NCI-H446 (cell line): ENCODE measurements around the gene TRMT1L.
"Not testable (repeated sequence)": the region's sequence is repeated elsewhere in the genome, so short reads cannot be mapped to it uniquely, and the experiment has no call there.

Experiments used
- DNase-seq, 2 experiments: peaks; one replicate each; lab custom pipeline; 2025; lab: John Stamatoyannopoulos, UW

The TRMT1L gene, protein sequence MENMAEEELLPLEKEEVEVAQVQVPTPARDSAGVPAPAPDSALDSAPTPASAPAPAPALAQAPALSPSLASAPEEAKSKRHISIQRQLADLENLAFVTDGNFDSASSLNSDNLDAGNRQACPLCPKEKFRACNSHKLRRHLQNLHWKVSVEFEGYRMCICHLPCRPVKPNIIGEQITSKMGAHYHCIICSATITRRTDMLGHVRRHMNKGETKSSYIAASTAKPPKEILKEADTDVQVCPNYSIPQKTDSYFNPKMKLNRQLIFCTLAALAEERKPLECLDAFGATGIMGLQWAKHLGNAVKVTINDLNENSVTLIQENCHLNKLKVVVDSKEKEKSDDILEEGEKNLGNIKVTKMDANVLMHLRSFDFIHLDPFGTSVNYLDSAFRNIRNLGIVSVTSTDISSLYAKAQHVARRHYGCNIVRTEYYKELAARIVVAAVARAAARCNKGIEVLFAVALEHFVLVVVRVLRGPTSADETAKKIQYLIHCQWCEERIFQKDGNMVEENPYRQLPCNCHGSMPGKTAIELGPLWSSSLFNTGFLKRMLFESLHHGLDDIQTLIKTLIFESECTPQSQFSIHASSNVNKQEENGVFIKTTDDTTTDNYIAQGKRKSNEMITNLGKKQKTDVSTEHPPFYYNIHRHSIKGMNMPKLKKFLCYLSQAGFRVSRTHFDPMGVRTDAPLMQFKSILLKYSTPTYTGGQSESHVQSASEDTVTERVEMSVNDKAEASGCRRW

DNA sequence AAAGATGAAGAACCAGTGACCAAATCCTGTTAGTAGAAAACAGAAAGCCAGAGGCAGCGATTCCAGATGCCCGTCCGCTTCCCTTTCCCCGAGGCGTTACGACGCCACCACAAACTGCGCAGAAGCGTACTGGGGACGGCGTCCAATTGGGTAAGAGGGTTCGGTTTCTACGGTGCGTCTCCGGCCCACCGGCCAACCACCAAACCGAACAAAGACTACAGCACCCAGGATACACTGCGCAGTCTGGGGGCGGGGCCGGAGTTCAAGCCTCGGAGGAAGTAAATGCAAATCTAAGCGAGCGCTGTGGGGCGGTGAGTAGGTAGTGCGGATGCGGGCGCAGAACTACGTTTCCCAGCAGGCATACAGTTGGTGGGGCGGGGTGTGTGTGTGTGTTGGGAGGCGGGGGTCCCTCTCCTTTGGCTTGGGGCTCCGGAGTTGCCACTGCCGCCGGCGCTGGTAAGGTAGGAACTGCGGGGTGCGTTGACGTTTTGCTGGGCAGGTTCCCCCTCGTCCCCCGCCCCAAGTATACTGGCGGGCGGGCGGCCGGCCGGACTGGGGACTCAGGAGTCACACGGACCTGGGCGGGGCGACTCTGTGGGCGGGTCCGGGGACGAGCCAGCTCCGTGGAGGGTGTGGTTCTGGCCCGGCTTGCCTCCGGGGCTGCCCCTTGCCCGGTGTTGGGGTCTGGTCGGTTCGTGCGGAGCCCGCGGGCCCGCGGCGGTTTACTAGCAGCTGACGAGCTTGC lies at the start of gene TRMT1L, which contains the start of gene SWT1:
TSS of gene TRMT1L (minus strand) at position 100 of the 745 bp plus-strand sequence. CDS start 241 bp downstream, outside the sequence.
TSS of gene SWT1 (plus strand) at position 314 of the 745 bp plus-strand sequence. CDS start 3,675 bp downstream, outside the sequence.
- DNase-seq, result peak; percentile 99

DNA sequence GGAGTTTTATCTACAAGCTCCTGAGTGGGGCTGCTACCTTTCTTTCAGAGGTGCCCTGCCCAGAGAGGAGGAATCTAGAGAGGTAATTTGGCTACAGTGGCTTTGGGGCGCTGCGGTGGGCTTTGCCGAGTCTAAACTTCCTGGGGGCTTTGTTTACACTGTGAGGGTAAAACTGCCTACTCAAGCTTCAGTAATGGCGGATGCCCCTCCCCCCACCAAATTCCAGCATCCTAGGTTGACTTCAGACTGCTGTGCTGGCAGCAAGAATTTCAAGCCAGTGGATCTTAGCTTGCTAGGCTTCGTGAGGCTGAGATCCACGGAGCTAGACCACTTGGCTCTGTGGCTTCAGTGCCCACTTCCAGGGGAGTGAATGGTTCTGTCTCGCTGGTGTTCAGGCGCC lies 44.1 kb upstream of the TRMT1L start:
- no peak for DNase-seq

DNA sequence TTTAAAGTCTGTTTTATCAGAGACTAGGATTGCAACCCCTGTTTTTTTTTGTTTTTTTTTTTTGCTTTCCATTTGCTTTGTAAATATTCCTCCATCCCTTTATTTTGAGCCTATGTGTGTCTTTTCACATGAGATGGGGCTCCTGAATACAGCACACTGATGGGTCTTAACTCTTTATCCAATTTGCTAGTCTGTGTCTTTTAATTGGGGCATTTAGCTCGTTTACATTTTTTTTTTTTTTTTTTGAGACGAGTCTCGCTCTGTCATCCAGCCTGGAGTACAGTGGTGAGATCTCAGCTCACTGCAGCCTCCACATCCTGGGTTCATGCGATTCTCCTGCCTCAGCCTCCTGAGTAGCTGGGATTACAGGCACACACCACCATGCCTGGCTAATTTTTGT lies 42.0 kb upstream of the TRMT1L start:
- DNase-seq, result not testable (repeated sequence)

DNA sequence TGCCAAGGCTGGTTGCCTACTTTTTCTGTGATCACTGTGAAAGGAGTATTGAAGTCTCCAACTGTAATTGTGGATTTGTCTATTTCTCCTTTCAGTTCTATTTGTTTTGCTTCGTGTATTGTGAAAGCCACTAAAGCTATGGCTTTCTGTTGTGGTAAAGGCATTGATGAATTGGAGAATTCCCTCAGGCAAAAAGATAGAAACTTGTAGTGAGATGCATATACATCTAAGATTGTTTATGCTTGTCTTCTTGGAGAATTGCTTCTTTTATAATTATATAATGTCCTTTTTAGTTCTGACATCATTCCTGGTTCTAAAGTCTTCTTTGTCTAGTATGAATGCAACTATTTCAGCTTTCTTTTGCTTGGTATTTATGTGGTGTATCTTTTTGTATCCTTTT lies 37.0 kb upstream of the TRMT1L start:
- DNase-seq, result no peak

DNA sequence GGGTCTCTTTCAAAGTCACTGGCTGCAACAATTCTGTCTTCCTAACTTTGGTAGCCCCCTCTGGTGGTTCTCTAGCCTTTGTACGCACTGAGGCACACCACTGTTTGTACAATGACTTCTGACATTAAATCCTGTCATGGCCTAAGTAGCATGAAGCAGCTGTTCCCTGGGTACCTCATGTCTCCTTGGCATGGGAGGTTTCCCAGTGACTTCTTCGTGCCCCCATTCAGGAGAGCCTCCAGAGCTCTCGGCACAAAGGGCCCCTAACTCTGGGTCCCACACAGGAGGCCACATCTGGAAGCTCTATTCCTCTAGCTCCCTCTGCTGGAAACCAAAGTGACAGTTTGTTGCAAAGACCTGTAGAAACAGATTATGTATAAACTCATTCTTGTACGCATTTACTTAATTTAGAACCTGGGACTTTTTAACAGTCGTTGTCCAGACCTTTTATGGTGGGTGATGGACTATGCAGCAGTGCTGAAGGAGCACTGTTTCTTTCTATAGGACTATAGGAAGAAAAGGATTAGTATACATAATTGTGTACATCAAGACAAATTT lies 13.6 kb upstream of the TRMT1L start:
- peak; percentile 56 to 75 for DNase-seq

DNA sequence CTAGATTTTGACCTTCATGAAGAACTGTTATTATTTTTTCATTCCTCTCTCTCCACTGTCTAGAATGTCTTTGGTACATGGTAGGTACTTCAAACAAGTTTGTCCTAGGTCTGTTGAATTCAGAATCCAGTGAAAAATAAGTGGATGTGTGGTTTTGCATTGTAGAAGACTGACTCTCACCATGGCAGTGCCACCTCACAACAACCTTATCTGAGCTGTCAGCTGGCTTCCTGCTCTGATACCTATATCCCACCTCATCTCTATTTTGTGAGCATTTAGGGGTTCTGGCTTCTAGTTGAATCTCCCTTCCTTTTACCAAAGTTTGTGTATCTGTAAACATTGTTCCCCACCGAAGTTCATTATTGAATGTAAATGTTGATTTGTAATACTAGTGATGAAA lies 9.4 kb upstream of the TRMT1L start:
- no peak for DNase-seq

DNA sequence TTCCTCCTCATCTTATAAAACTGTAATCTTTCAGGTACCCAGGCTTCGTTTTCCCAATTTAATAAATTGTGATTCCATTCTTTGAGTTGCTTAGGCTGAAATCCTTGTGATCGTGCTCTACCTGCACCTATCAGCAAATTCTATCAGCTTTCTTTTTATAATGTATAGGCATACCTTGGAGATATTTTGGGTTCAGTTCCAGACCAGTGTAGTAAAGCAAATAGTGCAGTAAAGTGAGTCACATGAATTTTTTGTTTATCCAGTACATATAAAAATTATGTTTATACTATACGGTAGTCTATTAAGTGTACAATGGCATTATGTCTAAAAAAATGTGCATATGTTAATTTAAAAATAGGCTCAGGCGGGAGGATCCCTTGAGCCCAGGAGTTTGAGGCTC lies 5.7 kb upstream of the TRMT1L start:
- no peak for DNase-seq

DNA sequence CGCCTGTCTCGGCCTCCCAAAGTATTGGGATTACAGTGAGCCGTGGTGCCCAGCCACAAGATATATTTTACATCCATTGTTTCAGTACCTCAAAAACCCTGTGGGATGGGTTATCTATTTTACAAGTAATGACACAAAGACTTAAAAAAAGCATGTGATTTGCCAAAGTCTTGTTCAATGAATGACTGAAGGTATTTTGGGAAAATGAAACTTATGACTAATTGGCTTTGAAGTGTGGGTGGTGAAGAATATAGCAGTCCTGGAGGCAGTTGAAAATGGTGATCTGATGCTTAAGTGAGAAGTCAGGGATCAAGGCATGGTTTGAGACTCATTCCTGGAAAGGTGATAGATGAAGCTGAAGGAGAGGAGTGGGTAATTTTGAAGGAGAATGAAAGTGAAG lies 3.2 kb upstream of the TRMT1L start:
- DNase-seq, result no peak

DNA sequence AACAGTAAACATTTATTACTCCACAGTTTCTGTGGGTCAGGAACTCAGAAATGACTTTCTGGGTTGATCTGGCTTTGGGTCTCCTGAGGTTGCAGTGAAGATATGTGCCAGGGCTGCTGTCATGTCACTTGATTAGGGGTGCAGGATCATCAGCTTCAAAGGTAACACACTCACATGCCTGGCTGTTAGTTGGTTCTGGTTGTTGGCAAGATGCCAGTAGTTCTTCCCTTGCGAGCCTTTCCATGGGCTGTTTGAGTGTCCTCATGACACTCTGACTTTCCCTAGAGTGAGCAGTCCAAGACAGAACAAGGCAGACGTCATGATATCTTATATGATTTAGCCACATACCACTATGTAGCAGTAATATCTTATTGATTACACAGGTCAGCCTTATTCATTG lies 2.0 kb upstream of the TRMT1L start:
- DNase-seq, result peak in 1 of 2 experiments; percentile 7

DNA sequence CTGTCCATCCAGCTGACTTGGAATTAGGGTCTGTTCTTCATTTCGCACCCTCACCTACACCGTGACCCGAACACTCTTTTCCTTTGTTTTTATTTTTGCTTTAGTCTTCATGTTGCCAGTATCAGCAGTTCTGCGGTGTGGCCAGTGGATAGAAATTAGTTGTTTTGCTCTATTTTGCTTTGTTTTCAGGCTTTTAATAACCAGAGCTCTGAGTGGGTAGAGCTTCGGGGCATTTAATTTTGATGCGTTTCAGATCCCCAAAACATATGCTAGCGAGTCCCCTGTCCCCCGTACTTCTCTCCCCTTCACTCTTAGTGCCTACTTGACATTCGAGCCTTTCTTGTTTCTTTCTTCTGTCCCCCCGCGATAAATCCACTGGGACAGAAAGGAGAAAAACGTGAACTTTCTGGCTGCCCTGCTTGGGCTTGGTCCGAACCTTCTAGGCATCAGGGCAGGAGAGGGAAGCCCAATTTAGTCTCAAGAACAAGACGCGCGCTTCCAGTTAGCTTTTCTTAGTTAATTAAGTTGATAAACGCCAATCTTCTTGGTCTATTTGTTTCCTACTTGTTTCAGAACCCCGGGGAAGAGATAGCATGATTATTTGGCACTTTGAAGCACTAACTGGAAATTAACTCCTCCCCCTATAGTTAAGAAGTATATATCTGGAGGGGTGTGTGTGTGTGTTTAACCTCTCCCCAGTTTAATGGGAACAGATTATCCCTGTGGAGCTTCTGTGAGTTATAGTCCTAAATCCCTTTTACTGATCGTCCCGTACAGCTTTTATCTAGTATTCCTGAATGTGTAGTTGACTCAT lies 1.1 kb upstream of the TRMT1L start:
- peak in 1 of 2 experiments; percentile 8 for DNase-seq

DNA sequence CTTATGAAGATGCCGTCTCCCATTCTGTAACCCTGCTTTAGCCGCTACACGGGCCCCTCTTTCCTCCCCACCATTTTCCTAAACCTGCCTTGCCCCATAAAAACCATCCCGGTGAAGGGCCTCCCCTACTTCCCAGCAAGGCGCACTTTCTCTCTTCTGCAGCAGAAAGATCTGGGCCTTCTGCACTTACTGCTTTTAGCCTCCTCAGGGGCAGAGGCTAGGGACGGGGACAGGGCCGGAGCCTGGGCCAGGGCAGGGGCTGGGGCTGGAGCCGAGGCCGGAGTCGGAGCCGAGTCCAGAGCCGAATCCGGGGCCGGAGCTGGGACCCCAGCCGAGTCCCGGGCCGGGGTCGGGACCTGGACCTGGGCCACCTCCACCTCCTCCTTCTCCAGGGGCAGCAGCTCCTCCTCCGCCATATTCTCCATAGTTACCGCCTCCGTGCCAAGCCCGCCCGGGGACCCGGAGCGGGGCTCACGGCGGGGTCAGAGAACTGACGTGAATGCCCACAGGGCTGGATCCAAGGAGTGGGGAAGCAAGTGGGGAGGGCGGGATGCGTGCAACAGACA lies 382 bp downstream of the TRMT1L start:
- DNase-seq, result peak in 1 of 2 experiments; percentile 88

DNA sequence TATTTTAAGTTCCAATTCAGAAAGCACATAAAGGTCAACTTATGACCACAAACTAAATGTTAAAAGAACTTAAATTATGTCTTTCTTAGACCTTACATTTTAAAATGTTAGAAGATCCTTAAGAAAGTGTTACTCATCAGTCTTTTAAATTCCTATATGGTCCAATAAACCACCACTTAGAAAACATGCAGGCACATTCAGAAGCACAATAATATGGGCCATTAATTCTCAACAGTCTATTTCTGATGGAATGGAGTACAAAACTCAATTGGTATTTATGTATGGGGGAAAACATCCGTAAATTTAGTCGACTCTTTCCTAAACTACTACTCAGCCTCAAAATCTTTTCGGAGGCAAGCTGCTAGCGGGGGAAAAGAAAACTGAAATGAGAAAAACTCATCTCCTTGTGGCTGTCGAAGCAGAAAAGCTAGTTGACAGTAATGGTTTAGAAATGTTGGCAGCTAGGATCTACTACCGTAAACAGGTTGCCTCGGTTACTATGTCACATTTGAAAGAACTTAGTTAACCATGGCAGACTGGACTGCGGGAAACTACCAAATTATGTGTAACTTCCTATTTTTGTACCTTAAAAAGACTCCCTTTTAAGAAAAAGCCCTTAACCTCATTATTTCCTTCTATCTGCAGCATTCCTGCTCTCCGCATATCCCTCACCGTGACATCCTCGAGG lies 1.0 kb downstream of the TRMT1L start:
- no peak for DNase-seq

DNA sequence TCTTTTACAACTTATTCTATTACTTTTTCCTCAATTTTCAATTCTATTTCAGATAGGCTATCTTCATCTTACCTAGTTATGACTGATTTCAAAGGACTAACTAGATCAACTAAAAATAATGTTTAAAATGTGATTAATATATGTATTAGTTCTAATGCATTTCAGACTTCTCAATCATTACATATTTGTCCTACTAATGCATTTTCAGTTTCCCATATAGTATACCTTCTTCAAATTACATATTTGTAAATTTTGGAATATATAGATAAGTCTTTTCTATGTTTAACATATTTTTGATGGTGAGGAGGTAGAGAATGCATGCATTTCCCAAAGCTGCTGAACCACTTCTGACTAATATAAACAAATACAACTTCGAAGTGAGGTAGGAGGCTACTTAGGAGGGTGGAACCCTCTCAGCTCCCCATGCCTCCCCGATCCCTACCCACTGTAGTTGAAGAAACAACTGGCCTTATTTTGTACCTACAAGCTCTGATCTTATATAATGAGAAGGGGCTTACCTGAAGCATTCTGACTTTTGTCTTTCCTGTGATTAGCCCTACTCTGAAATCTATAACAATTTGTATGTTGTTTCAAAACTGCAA lies 1.7 kb downstream of the TRMT1L start:
- DNase-seq, result no peak

DNA sequence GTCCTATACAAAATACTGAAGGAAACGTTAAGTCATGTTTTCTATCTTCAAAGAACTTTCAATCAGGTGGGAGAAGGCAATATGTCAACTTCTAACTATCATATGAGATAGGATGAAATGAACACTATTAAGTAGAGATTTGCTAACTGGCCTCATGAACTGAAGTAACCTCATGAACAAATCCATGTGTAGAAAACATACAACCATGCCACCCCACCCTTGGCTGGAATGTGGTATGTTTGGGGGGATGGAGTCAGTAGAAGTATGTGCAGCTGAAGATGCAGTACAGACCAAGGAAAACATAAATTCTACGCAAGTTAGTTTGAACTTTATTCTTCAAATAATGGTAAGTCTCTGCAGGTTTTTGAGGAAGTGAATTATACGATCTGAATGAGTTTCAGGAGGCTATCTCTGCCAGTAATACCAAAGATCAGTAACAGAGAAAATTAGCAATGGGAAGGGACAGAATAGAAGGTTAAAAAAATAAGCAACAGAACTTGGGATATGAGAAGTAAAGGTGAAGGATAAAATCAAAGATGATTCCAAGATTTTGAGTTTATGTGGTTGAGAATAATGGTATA lies 4.5 kb downstream of the TRMT1L start:
- DNase-seq, result no peak

DNA sequence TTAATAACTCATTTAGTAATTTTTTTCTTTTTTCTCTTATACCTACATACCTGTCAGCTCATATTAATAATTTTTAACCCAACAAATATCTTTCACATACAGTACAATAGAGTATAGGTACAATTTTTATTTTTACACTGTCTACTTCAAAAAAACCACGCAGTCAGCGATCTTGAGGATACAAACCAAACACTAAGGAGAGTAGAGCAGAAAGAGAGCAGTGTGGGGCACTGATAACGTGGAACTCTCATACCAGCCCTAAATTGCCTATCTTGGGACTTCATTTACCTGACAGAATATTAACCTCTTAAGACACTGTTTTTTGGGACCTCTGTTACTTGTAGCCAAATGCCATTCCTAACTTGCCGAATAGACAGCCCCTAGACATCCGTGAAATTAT lies 5.5 kb downstream of the TRMT1L start:
- no peak for DNase-seq

DNA sequence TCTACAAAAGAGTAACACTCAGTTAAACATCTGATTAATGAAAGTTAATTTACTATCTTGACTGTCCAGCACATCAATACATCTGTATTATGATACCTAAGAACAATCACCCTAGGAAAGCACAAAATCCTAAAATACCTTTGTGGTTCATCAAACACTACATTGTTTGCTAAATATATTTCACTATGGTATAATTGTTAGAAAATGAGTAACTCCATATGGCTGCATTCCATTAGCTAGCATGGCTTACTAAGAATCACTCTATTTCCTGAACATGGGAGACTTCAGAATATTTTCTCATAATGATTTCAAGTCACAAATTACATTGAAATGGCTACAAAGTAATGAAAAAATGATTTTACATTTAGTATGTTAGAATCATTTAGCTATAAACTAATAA lies 12.5 kb downstream of the TRMT1L start:
- no peak for DNase-seq

DNA sequence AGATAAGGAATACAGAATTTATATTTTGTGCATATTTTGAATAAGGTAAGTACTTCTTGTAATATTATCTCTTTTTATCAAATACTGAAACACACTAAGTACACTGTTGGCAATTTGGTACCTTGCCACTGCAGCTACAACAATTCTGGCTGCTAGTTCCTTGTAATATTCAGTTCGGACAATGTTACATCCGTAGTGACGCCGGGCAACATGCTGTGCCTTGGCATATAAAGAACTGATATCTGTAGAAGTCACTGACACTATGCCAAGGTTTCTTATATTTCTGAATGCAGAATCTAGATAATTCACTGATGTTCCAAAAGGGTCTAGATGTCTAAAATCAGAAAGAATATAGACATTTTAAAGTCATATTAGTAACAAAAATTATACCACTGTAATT lies 17.5 kb downstream of the TRMT1L start:
- DNase-seq, result peak in 1 of 2 experiments; percentile 40

DNA sequence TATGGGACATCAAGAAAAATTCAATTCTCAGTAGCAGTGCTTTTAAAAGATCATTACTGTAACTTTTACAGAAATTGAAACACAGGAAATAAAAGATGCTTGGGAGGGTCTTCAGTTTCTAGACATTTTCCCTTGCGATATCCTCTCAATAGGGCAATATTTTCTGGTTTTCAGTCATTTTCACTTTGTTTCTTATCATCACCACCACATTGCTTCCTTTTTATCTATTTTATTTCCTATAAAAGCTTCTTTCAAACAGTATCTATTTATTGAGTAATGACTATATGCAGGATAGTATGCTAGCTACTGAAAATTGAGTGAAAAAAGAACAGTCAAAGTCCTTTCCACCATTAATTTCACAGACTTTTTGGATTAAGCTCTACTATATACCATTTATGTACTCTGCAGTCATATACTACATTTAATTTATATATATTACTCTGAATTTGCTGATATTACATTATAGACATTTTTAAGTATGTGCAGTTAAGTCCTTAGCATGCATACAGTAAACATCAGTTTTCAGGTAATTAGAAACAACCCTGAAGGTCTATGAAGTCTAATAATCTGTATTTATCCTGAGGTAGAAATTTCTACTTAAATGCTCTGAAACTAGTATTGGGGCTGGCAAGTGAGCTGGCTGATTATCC lies 18.7 kb downstream of the TRMT1L start:
- no peak for DNase-seq

DNA sequence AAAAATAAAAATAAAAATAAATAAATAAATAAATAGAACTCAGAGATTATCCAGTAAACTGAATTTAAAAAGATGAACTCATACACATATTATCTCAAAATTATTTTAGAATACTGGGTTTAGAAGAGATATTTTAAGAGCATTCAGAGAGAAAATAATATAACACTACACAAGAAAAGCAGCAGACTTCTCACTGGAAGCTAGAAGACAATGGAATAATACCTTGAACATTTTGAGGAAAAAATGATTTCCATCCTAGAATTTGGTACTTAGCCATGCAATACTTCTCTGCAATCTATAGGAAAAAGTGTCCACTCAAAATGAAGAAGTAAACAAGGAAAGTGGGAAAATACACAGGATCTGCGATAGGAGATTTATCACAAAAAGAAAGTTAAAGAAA lies 24.2 kb downstream of the TRMT1L start:
- DNase-seq, result no peak
